ENCODE measurements around the gene ZIC5.

ZIC5 gene

GRCh38 chr13:99974939-99975561 is 3.5 kb upstream of the ZIC5 start:
- no peak for DNase-seq

DNA sequence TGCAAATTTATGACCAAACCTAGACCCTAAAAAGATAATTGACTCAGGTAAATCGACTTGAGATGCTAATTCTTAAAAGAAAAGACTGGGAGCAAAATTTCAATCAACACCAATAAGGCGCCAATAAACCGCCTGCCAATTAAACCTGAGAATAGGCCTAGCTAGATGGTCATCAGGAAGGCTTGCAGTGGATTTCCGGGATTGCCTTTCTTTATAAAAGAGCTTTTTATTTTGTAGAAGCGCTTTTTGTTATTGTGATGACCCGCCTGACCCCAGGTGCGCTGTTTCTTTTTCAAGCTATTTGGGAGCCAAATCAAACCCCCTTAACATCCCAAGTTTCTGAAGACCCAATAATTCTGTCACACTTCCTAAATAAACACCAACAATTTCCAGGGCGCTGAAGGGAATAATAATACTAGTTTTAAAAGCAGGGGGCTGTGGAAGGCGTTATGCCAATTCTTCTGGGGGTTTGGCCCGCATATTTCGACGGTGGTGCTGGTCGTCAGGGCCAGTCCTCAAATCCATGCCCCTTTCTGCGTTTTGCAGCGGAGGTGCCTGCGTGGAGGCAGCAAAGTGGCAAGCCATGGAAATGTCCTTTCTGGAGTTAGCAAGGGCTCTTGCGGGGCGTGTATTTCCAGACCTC is 2.9 kb upstream of the ZIC5 start:
- DNase-seq: no peak

- no peak for DNase-seq
Observed at GRCh38 chr13:99973808-99974185, 2.2 kb upstream of the ZIC5 start.

GRCh38 chr13:99973163-99973807 is 1.7 kb upstream of the ZIC5 start:
- no peak for DNase-seq

DNA sequence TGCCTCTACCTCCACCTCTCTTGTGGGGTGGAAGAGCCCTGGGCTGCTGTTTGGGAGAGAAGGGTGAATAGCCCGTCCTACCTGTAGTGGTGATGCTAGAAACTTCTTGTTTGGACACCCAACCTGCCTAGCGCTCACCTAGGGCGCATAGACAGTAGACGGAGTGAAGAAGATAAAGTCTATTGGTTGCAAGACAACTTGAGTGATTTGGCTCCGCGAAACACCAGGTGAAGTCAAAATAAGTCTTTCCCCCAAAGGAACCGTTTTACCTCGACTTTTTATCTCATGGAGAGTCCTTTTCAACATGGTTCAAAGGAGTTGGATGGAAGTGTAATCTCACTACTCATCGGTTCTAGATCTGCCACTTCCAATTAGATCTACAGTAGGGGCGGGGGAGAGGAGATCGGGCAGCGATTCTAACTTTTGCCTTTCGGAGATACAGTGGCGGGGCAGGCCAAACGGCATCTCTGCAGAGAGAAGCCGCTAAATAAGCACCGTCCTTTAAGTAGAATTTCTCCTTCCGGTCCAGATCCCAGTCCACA is 694 bp upstream of the ZIC5 start:
- no peak for DNase-seq

DNA sequence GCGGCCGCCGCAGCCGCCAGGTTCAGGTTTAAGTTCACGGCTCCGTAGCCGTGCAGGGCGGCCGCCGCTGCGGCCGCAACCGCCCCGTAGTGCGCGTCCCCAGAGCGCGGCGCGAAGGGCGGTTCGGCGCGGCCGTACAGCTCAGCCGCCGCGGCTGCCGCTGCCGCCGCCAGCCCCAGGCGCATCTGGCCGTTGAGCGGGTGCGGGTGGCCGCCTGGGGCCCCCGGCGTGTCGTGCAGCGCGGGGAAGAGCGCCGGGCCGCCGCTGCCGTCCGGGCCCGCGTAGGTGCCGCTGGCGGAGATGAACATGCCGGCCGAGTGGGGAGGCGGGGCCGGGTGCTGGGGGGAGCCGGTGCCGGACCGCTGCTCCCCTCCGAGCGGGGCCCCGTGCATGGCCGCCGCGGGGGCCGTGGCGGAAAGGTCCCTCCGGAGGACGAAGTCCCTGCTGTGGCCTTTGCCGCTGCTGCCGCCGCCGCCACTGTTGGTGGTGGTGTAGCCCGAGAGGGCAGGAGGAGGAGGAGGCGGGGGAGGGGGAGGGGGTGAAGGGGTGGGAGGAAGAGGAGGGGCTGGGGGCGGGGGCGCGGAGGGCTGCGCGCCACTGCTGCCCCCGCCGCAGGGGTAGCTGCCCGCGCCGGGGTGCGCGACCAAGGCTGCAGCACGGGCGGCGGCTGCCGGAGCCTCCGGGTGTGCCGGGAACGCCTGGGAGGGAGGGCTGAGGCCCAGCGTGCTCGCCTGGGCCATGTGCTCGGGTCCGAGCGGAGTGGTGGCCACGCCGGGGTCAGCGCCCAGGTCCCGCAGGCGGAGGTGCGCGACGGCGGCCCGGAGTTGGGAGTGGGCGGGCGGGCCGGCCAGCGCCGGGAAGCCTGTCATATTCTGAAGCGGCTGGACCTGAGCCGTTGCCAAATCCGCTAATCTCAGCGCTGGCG is 654 bp downstream of the ZIC5 start:
- DNase-seq: no peak

DNA sequence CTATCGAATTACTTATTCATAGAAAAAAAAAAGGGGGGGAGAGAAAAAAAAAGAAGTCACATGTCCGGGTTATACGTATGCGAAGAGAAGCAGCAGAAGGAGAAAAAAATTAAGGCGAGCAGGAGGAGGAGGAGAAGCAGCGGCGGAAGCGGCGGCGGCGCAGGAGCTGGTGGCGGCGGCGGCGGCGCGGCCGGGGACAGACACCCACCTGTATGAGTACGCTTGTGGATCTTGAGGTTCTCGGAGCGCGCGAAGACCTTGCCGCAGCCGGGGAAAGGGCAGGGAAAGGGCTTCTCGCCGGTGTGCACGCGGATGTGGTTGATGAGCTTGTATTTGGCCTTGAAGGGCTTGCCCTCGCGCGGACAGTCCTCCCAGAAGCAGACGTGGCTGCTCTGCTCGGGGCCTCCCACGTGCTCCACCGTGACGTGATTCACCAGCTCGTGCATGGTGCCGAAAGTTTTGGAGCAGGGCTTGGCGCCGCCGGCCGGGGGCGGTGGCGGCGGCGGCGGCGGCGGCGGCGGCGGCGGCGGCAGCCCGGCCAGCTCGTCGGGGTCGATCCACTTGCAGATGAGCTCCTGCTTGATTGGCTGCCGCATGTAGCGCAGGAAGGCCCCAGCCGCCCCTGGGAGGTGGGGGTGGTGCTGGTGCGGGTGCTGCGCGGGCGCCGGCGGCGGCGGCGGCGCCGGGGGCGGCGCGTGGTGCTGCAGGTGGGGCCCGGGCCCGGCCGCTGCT is 1.5 kb downstream of the ZIC5 start:
- no peak for DNase-seq

- no peak for DNase-seq
Observed at GRCh38 chr13:99969453-99969918, 2.1 kb downstream of the ZIC5 start.

DNA sequence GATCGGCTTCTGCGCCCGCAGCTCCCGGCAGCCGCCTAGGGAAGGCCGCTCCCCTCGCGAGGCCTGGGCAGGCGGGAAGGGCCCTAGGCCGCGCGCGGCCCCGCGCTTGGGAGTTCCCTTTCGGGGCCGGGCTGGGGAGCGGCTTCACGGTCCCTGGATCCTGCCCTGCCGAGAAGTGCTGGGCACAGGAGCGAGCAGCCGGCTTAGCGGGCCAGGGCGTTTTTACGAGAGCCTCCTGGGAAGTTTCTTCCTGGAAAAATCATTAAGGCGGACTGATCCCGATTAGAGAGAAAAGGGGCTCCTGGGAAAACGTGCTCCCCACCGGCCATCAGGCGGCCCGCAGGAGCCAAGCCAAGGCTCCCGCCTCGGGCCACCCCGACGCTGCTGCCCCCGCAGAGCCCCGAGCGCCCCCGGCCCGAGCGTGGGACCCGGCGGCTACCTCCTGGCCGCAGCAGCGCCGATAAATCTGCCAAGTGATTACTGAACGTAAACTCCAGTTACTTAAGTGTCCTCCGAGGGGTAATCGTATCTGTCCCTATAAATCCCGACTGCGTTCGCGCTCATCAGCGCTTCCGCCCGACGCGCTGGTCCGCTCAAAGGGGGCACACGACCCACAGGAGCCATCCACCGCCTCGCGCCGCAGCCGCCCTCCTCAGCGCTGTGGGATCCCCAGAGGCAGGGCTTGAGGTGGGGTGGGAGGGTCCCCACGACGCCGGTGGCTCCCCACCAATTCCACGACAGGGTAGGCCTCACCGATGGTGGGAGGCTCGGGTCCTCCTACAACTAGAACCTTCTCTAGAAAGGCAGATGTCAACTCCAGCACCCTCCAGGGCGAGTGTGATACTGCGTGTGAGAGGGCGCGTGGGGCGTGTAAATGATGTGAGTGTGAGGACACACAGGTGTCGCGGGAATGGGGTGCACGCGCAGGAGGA is 2.8 kb downstream of the ZIC5 start:
- no peak for DNase-seq

GRCh38 chr13:99967869-99968520 is 3.6 kb downstream of the ZIC5 start:
- DNase-seq: no peak

- DNase-seq: no peak
Observed at GRCh38 chr13:99967498-99967868, 4.1 kb downstream of the ZIC5 start.

DNA sequence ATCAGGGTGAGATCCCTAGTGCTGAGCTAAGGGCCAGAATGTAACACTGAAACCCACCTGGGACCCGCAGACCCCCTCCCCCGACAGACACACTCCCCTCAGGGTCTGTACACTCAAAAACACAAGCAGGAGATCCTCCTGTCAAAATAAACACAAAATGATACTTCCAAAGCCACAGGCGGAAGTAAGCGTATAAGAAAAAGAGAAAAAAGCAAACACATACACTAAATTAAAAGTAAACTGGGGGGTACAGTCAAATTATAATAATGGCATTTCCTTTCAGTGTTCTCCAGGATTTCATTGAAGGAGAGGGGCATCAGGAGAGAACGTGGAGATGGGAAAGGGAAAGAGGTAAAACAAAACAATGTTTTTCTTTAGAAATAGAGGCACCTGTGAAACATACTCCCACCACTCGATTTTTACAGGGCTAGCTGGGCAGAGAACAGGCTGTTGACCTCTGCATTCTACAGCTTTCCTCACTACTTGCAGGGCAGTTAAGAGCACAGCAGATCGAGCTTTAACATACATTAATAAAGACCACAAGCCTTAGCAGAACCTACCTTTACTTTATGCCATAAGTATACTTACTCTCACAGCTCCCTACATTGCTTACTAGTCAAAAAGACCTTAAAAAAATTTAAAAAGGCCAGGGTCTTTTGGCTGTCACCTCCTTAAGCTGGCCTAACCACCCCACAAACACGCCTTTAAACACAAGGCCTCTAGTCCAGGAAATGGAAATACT is 5.3 kb downstream of the ZIC5 start:
- no peak for DNase-seq

GRCh38 chr13:99965329-99966000 is 6.1 kb downstream of the ZIC5 start:
- DNase-seq: no peak

- DNase-seq: no peak
Observed at GRCh38 chr13:99963816-99964339, 7.7 kb downstream of the ZIC5 start.

DNA sequence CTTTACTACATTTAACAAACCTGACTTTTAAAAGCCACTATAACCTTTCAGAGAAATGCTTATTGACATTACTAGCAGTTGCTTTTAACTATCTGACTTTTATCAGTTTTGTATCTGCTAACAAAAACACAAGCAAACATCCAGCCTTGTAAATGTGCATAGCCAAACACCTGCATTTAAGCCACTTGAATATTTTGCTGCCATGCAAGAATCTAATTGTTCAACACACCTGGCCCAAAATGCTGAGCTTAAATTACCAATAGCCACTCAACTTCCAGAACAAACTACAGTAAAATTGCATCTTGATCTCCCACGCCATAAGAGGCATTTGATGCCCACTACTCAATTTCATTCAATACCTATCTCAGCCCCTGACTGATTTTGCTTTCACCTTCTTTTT is 9.3 kb downstream of the ZIC5 start:
- DNase-seq: no peak

DNA sequence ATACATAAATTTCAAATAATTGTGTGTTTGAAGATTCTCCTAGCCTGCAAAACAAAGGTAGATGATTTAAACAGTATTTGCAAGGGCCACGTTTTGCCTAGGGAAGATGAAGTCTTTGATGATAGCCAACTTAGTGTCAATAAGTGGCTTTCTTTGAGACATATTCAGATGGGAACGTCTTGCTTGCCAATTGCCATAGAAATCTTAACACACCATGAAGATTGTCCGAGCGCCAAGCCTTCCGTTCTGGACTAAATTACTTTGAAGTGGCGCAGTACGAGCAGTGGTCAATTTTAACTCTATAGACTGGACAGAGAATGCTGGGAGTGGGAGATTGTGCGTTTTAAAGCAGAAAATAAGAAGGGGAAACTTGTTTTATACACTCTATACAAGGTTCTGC is 9.9 kb downstream of the ZIC5 start:
- no peak for DNase-seq

DNA sequence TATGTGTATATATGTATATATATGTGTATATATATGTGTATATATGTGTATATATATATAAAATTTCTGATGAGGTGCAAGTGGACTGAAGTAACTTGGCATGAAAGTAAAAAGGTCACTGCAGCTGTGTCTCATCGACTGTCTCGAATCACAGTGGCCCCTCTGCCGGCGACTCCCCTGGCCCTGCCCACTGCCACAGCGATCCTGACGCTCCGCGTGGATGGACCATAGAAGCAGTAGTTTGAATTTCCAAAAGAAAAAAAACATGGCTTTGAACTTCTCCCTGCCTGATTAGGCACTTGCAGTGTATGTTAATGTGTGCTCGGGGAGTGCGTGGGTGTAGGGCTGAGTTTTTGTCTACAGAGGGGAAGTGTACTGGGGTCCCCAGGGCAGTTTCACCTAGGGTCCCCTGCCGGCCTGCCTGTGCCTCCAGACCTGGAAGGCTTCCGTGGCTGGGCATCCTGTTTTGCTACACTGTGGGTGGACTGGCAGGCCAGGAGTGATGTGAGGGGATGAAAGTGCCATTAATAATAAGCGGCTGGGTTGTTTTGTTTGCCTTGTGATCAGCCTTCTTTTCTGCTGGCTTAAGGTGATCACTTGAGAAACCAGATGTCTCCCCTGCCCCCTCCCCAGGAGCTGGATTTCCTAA is 10.8 kb downstream of the ZIC5 start:
- DNase-seq: no peak

DNA sequence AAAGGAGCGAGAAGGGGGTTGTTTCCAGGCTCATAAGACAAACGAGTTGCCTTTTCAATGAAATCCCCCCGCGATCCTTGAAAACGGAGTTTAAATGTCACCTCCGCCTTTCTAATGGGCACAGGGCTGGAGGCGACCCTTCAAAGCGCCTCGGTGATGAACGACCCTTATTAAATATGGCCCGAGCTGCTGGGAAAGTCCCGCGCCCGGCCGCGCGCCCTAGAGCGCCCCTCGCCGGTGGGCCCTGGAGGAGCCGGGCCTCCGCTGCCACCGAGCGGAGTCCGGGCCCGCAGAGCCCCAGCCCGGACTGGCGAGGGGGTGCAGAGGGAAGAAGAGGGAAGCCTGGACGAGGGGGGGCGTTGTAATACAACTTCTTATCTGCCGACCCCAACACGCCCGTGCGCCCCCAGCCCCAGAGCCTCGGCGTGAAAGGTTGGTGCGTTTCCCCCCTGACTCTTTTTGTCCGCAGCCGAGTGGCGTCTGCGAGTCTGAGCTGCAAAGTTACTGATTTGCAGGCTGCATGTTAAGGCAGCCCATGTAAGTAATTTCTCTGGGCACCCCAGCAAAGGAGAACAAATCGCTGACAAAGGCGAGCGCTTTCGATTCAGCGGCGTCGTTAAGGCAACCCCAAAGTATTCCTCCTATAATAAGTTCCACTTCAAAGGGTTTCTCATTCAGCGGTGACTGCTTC is 11.9 kb downstream of the ZIC5 start:
- DNase-seq: no peak
